HG03378 (cell line): ENCODE measurements around the gene AASDHPPT.
"Not testable (repeated sequence)": the region's sequence is repeated elsewhere in the genome, so short reads cannot be mapped to it uniquely, and the experiment has no call there.

Experiments
- ATAC-seq: cut with Tn5 transposase; IDR thresholded peaks from one replicate; pipeline ENCODE4 v1.9.1; 2021; ENCODE audit warnings: mild to moderate bottlenecking, moderate library complexity; ENCODE audit not compliant: unreplicated experiment

The AASDHPPT gene

GRCh38 chr11:106077609-106078455 lies at the start of gene AASDHPPT:
Gene AASDHPPT, plus strand, starts transcription at chr11:106077662. Its CDS starts 49 bp downstream, at chr11:106077711.
- ATAC-seq, result peak; percentile 25

GRCh38 chr11:106030609-106031008 lies 46.9 kb upstream of the AASDHPPT start:
- ATAC-seq, result no peak

GRCh38 chr11:106031202-106031810 lies 46.2 kb upstream of the AASDHPPT start:
- ATAC-seq, result no peak

- ATAC-seq, result no peak
Measured at GRCh38 chr11:106031936-106032335, 45.5 kb upstream of the AASDHPPT start.

GRCh38 chr11:106032861-106033260 lies 44.6 kb upstream of the AASDHPPT start:
- ATAC-seq, result no peak

- no peak for ATAC-seq
Measured at GRCh38 chr11:106043540-106043939, 33.9 kb upstream of the AASDHPPT start.

- ATAC-seq, result no peak
Measured at GRCh38 chr11:106047631-106048030, 29.8 kb upstream of the AASDHPPT start.

- ATAC-seq, result no peak
Measured at GRCh38 chr11:106049727-106050476, 27.6 kb upstream of the AASDHPPT start.

- no peak for ATAC-seq
Measured at GRCh38 chr11:106051103-106051502, 26.4 kb upstream of the AASDHPPT start.

GRCh38 chr11:106058377-106058776 lies 19.1 kb upstream of the AASDHPPT start:
- not testable (repeated sequence) for ATAC-seq

GRCh38 chr11:106059617-106060016 lies 17.8 kb upstream of the AASDHPPT start:
- no peak for ATAC-seq

- ATAC-seq, result no peak
Measured at GRCh38 chr11:106061249-106061784, 16.1 kb upstream of the AASDHPPT start.

- no peak for ATAC-seq
Measured at GRCh38 chr11:106061954-106062949, 15.2 kb upstream of the AASDHPPT start.

GRCh38 chr11:106063009-106063408 lies 14.5 kb upstream of the AASDHPPT start:
- peak; percentile 69 for ATAC-seq

- no peak for ATAC-seq
Measured at GRCh38 chr11:106070606-106071005, 6.9 kb upstream of the AASDHPPT start.

GRCh38 chr11:106072804-106073203 lies 4.7 kb upstream of the AASDHPPT start:
- ATAC-seq, result no peak

- ATAC-seq, result peak; percentile 0
Measured at GRCh38 chr11:106076171-106076918, 1.1 kb upstream of the AASDHPPT start.

GRCh38 chr11:106076919-106077608 lies 398 bp upstream of the AASDHPPT start, which contains the start of gene KBTBD3:
Gene KBTBD3, minus strand, starts transcription at chr11:106077347. Its CDS starts 18,250 bp downstream, at chr11:106059097.
- ATAC-seq, result peak; percentile 96

GRCh38 chr11:106082096-106082495 lies 4.6 kb downstream of the AASDHPPT start:
- no peak for ATAC-seq
